Stomach smooth muscle (tissue), 2 donors: ENCODE measurements around the gene CDIP1.

ENCODE experiments used
- H3K27ac ChIP-seq: one replicate; pipeline ENCODE4 v1.7.0; 2013; ENCODE audit warnings: mild to moderate bottlenecking, low read length, inconsistent platforms
- H3K27me3 ChIP-seq, 2 donors: one replicate each; pipeline ENCODE4 v1.7.0; 2013; ENCODE audit warnings: low read length in 2 of 2; ENCODE audit not compliant: insufficient read depth in 2 of 2, control insufficient read depth in 1 of 2
- H3K36me3 ChIP-seq, 2 donors: one replicate each; pipeline ENCODE4 v1.7.0; 2013; ENCODE audit warnings: low read length in 2 of 2; ENCODE audit not compliant: control insufficient read depth in 2 of 2, insufficient read depth in 2 of 2
- H3K4me1 ChIP-seq: one replicate; pipeline ENCODE4 v1.7.0; 2013; ENCODE audit warnings: low read length; ENCODE audit not compliant: control insufficient read depth, insufficient read depth
- H3K4me3 ChIP-seq, 2 donors: one replicate each; pipeline ENCODE4 v1.7.0; 2013; ENCODE audit warnings: low read length in 2 of 2
- H3K9ac ChIP-seq, 2 donors: one replicate each; pipeline ENCODE4 v1.7.0; 2013; ENCODE audit warnings: low read length in 2 of 2, mild to moderate bottlenecking in 1 of 2
- H3K9me3 ChIP-seq, 2 donors: one replicate each; pipeline ENCODE4 v1.7.0; 2013; ENCODE audit warnings: low read length in 2 of 2; ENCODE audit not compliant: control insufficient read depth in 2 of 2
- donor health status: healthy.
- donor health status: Pancreatic carcinoma.

Gene CDIP1

DNA sequence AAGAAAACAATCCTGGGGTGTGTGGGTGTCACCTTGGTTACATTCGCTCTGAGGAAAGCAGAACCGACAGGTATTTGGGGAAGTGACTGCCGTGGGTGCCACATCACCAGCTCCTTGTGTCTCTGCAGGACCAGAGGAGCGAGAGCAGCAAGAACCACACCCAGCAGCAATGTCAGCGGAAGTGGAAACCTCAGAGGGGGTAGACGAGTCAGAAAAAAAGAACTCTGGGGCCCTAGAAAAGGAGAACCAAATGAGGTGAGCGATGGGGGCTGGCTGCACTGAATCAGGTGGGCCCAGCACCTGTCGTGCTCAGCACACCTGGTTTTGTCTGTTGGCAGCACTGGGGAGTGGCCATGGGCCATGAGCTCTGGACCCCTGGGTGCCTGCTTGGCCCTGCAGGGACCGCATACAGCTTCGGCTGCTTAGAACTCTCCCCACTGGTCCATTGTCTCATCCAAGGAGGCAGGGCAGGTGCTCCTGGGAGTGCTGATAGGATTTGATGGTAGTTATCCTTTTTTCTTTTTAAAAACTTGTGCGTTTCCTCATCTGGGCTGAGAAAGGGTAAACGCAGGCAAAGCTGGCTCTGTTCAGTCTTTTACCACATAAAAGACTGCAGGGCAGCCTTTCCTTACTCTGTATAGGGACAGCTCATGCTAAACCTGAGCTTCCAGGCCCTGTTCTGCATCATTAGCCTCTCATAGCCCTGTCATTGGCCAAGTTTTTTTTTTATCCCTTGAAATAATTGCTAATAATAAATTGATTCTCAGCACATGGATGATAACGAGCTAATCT, 33.0 kb downstream of the CDIP1 start:
- H3K36me3 ChIP-seq, result peaks cover 11 to 32% of the 10 kb centered on the region in 2 donors
- no peaks in the 10 kb centered on the region for H3K9me3 ChIP-seq
- H3K9ac ChIP-seq, result no peak overlapping the region
- no peaks in the 10 kb centered on the region for H3K27me3 ChIP-seq
- peaks cover 13% of the 10 kb centered on the region for H3K4me1 ChIP-seq
- no peak overlapping the region for H3K4me3 ChIP-seq
- H3K27ac ChIP-seq, result no peak overlapping the region

GRCh38 chr16:4501071-4501478, 37.5 kb downstream of the CDIP1 start:
- Histone ChIP-seq H3K27me3 (no peaks in the 10 kb centered on the region), H3K36me3 (peaks cover 0 to 3% of the 10 kb centered on the region in 2 donors), H3K4me3 (no peak overlapping the region), H3K4me1 (peaks cover 12% of the 10 kb centered on the region), H3K9me3 (no peaks in the 10 kb centered on the region), H3K27ac (no peak overlapping the region), H3K9ac (peak overlapping the region; percentile 19 to 47)

GRCh38 chr16:4500272-4500671, 38.3 kb downstream of the CDIP1 start:
- Histone ChIP-seq H3K4me1 (peaks cover 12% of the 10 kb centered on the region), H3K27ac (peak overlapping the region; percentile 18), H3K9ac (peak overlapping the region; percentile 19 to 36)

DNA sequence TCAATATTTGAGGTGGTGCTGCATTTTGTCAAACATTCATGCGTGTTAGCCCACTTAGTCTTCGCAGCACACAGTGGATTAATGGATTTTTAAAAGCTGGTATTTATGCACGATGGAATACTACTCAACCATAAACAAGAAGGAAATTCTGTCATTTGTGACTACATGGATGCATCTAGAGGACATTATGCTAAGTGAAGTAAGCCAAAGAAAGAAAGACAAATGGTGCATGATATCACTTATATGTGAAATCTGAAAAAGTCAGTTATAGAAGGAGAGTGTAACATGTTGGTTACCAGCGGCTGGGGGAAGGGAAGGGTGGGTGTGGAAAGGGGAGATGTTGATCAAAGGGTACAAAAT, 39.4 kb downstream of the CDIP1 start:
- H3K27me3 ChIP-seq, result no peaks in the 10 kb centered on the region
- H3K9me3 ChIP-seq, result no peaks in the 10 kb centered on the region
- H3K4me1 ChIP-seq, result peaks cover 12% of the 10 kb centered on the region
- no peaks in the 10 kb centered on the region for H3K36me3 ChIP-seq
- no peak overlapping the region for H3K9ac ChIP-seq
- H3K27ac ChIP-seq, result no peak overlapping the region
- H3K4me3 ChIP-seq, result no peak overlapping the region

More at GRCh38 chr16:4500272-4500671, 38.3 kb downstream of the CDIP1 start:
- H3K9me3 ChIP-seq, result no peaks in the 10 kb centered on the region
- H3K27me3 ChIP-seq, result no peaks in the 10 kb centered on the region
- no peaks in the 10 kb centered on the region for H3K36me3 ChIP-seq
- H3K4me3 ChIP-seq, result peak overlapping the region in 1 of 2 donors; percentile 40

- no peak overlapping the region for H3K9ac ChIP-seq
- H3K27ac ChIP-seq, result no peak overlapping the region
- no peaks in the 10 kb centered on the region for H3K36me3 ChIP-seq
- no peak overlapping the region for H3K4me3 ChIP-seq
- H3K9me3 ChIP-seq, result no peaks in the 10 kb centered on the region
- no peaks in the 10 kb centered on the region for H3K27me3 ChIP-seq
- H3K4me1 ChIP-seq, result peaks cover 12% of the 10 kb centered on the region
Measured at GRCh38 chr16:4498546-4499195, 39.9 kb downstream of the CDIP1 start.

- no peaks in the 10 kb centered on the region for H3K9me3 ChIP-seq
- H3K36me3 ChIP-seq, result no peaks in the 10 kb centered on the region
- no peak overlapping the region for H3K27ac ChIP-seq
- peaks cover 10% of the 10 kb centered on the region for H3K4me1 ChIP-seq
- H3K4me3 ChIP-seq, result no peak overlapping the region
- no peaks in the 10 kb centered on the region for H3K27me3 ChIP-seq
- H3K9ac ChIP-seq, result no peak overlapping the region
Measured at GRCh38 chr16:4496305-4496704, 42.3 kb downstream of the CDIP1 start.

DNA sequence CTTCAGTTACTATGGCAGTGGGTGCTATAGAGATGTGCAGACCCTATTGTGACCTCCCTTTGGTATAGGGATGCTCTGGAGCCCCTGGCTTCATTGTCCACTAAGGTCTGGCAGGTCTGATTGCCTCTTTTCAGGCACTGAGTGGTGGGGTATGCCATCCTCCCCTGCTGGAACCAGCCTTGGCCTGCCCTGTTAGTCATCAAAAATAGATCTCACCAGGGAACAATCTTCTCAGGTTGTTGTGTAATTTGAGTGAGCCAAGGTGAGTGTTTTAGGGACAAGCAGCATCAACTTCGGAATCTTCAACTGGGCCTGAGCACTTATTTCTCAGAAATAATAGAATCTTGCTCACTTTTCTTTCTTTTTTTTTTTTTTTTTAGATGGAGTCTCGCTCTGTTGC, 42.8 kb downstream of the CDIP1 start:
- Histone ChIP-seq H3K27ac (no peak overlapping the region), H3K4me1 (peaks cover 9% of the 10 kb centered on the region)

GRCh38 chr16:4494746-4495490, 43.7 kb downstream of the CDIP1 start:
- no peak overlapping the region for H3K4me3 ChIP-seq
- H3K4me1 ChIP-seq, result peaks cover under 1% of the 10 kb centered on the region
- no peak overlapping the region for H3K9ac ChIP-seq
- H3K27ac ChIP-seq, result no peak overlapping the region
- H3K9me3 ChIP-seq, result no peaks in the 10 kb centered on the region
- H3K27me3 ChIP-seq, result no peaks in the 10 kb centered on the region
- no peaks in the 10 kb centered on the region for H3K36me3 ChIP-seq

More for the DNA sequence above, 42.8 kb downstream of the CDIP1 start:
- H3K9me3 ChIP-seq, result no peaks in the 10 kb centered on the region
- H3K36me3 ChIP-seq, result no peaks in the 10 kb centered on the region
- H3K27me3 ChIP-seq, result no peaks in the 10 kb centered on the region
- H3K9ac ChIP-seq, result no peak overlapping the region
- H3K4me3 ChIP-seq, result no peak overlapping the region

GRCh38 chr16:4491898-4492297, 46.7 kb downstream of the CDIP1 start:
- no peaks in the 10 kb centered on the region for H3K4me1 ChIP-seq

DNA sequence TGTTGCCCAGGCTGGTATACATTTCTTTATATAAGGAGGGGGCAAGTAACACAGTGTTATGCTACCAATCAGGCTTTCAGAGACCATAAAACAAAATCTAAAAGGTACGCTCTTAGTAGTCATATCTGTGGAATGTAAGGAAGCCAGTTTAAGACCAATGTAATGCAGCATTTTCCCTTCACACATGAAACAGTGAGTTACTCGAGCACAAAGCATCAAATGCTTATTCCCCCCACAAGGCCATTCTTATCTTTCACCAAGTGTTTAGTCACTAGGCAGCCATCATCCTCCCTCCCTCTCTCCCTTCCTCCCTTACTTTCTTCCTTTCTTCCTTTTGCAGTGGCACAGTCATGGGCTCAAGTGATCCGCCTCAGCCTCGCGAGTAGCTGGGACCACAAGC, 49.5 kb downstream of the CDIP1 start:
- H3K9me3 ChIP-seq, result no peaks in the 10 kb centered on the region
- no peaks in the 10 kb centered on the region for H3K4me1 ChIP-seq
- no peak overlapping the region for H3K9ac ChIP-seq
- no peak overlapping the region for H3K4me3 ChIP-seq
- no peaks in the 10 kb centered on the region for H3K27me3 ChIP-seq
- peaks cover 4% of the 10 kb centered on the region in 2 donors for H3K36me3 ChIP-seq
- no peak overlapping the region for H3K27ac ChIP-seq

More at GRCh38 chr16:4491898-4492297, 46.7 kb downstream of the CDIP1 start:
- Histone ChIP-seq H3K27ac (no peak overlapping the region), H3K27me3 (no peaks in the 10 kb centered on the region), H3K4me3 (no peak overlapping the region), H3K9me3 (no peaks in the 10 kb centered on the region), H3K9ac (no peak overlapping the region), H3K36me3 (peaks cover 0 to 4% of the 10 kb centered on the region in 2 donors)
